ENCODE data around the gene GLP2R.

Gene GLP2R

GRCh38 chr17:9926150-9926804 is 100.6 kb downstream of the GLP2R start:
- DNase-seq, result no peak

- DNase-seq, result no peak
These were observed 103.0 kb downstream of the GLP2R start for GRCh38 chr17:9928601-9929333.

GRCh38 chr17:9929871-9930270 is 104.1 kb downstream of the GLP2R start:
- DNase-seq, result no peak

GRCh38 chr17:9931144-9931741 is 105.5 kb downstream of the GLP2R start:
- DNase-seq, result no peak

GRCh38 chr17:9932491-9932890 is 106.8 kb downstream of the GLP2R start:
- no peak for DNase-seq

- no peak for DNase-seq
These were observed 108.6 kb downstream of the GLP2R start for GRCh38 chr17:9934331-9934730.

- no peak for DNase-seq
These were observed 109.7 kb downstream of the GLP2R start for GRCh38 chr17:9935408-9935807.

- DNase-seq, result no peak
These were observed 110.4 kb downstream of the GLP2R start for GRCh38 chr17:9936095-9936494.

GRCh38 chr17:9937241-9937761 is 111.6 kb downstream of the GLP2R start:
- no peak for DNase-seq

GRCh38 chr17:9937901-9938300 is 112.2 kb downstream of the GLP2R start:
- no peak for DNase-seq

- no peak for DNase-seq
These were observed 113.0 kb downstream of the GLP2R start for GRCh38 chr17:9938764-9939163.

- no peak for DNase-seq
These were observed 115.1 kb downstream of the GLP2R start for GRCh38 chr17:9940841-9941240.

GRCh38 chr17:9941305-9941704 is 115.6 kb downstream of the GLP2R start:
- no peak for DNase-seq

Data from DMS79 treated with DMSO at 0.1 percent for 48 hours (cell line).